Glutamatergic neuron (in vitro differentiated cells): ENCODE results near the gene BPI. TPM values are rescaled to one million over a fixed set of nuclear protein-coding genes. Genes with fewer than 3 reads are reported as not detected.

ENCODE experiments used
- DNase-seq: peaks from one replicate; pipeline ENCODE4 v3.0.0; 2022
- H3K27ac Mint-ChIP-seq: one replicate; pipeline ENCODE4 v1.8.0; 2020; ENCODE audit warnings: mild to moderate bottlenecking, mixed read lengths, inconsistent platforms; ENCODE audit not compliant: unreplicated experiment
- H3K27me3 Mint-ChIP-seq: one replicate; pipeline ENCODE4 v1.8.0; 2020; ENCODE audit warnings: mild to moderate bottlenecking, moderate library complexity, mixed read lengths, inconsistent platforms; ENCODE audit not compliant: unreplicated experiment
- H3K36me3 Mint-ChIP-seq: one replicate; pipeline ENCODE4 v1.8.0; 2020; ENCODE audit warnings: mild to moderate bottlenecking, mixed read lengths, inconsistent platforms; ENCODE audit not compliant: unreplicated experiment
- H3K4me1 Mint-ChIP-seq: one replicate; pipeline ENCODE4 v1.8.0; 2020; ENCODE audit warnings: mild to moderate bottlenecking, low read depth, mixed read lengths, inconsistent platforms; ENCODE audit not compliant: unreplicated experiment
- H3K4me3 Mint-ChIP-seq: one replicate; pipeline ENCODE4 v1.8.0; 2020; ENCODE audit warnings: mild to moderate bottlenecking, mixed read lengths, inconsistent platforms; ENCODE audit not compliant: unreplicated experiment
- H3K9me3 Mint-ChIP-seq: one replicate; pipeline ENCODE4 v1.8.0; 2020; ENCODE audit warnings: mild to moderate bottlenecking, moderate library complexity, mixed read lengths, inconsistent platforms; ENCODE audit not compliant: unreplicated experiment
- total RNA-seq: library from RNA; stranded (reverse); fragmentation: NEBNext Ultra II Directional; extraction: Animal tissue kit (Norgen Biotek cat#: 25700); gene quantifications from one replicate; pipeline ENCODE4 v1.2.1, GENCODE V29; 2021; ENCODE audit not compliant: unreplicated experiment
- TF ChIP-seq, protein P1 (sequence below): fragments of 200-600 bp; sonication (generic); IDR thresholded peaks from one replicate; pipeline ENCODE4 v1.5.0; 2021; ENCODE audit not compliant: partially characterized antibody, unreplicated experiment

Gene BPI
- total RNA-seq, 1 donor from 2014 or later: not detected

DNA sequence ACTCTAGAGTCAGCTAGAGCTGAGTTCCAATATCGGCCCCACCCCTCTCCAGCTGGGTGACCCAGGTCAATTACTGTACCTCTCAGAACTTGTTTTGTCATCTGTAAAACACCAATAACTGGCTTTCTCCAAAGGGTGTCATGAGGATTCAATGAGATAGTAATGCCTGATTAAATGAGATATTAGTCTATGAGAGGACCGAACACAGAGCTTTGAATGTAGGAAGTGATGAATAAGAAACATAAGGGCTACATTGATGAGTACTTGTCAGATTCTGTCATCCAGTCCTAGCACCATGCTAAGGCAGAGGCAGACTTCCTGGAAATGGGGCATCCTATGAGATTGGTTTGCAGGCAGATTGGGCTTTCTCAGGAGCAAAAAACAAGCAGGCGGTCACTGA, 20.2 kb downstream of the BPI start:
- Mint-ChIP-seq H3K36me3 (no peaks in the 10 kb centered on the region), H3K27ac (no peak overlapping the region), H3K9me3 (no peaks in the 10 kb centered on the region)

GRCh38 chr20:38325167-38325566, 21.2 kb downstream of the BPI start:
- H3K9me3 Mint-ChIP-seq: no peaks in the 10 kb centered on the region

More for the DNA sequence above, 20.2 kb downstream of the BPI start:
- no peaks in the 10 kb centered on the region for H3K4me1 Mint-ChIP-seq
- TF ChIP-seq, protein P1, sequence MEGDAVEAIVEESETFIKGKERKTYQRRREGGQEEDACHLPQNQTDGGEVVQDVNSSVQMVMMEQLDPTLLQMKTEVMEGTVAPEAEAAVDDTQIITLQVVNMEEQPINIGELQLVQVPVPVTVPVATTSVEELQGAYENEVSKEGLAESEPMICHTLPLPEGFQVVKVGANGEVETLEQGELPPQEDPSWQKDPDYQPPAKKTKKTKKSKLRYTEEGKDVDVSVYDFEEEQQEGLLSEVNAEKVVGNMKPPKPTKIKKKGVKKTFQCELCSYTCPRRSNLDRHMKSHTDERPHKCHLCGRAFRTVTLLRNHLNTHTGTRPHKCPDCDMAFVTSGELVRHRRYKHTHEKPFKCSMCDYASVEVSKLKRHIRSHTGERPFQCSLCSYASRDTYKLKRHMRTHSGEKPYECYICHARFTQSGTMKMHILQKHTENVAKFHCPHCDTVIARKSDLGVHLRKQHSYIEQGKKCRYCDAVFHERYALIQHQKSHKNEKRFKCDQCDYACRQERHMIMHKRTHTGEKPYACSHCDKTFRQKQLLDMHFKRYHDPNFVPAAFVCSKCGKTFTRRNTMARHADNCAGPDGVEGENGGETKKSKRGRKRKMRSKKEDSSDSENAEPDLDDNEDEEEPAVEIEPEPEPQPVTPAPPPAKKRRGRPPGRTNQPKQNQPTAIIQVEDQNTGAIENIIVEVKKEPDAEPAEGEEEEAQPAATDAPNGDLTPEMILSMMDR: no peak
- no peak for DNase-seq
- no peak overlapping the region for H3K4me3 Mint-ChIP-seq
- peaks cover 6% of the 10 kb centered on the region for H3K27me3 Mint-ChIP-seq

DNA sequence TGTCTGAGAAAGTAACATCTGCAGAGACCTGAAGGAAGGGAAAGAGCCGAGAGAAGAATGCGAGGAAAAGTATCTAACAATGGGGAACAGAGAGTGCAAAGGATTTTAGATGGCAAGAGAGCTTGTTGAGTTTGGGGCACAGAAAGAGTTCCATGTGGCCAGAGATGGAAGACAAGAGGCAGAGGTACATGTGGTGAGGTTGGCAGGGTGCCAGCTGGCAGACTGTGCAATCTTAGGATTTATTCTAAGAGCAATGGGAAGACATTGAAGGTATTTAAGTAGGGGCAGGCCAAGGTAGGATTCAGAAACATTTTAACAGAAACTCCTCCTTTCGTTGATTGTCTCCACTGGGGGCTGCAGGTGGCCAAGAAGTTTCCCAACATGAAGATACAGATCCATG, 21.9 kb downstream of the BPI start:
- TF ChIP-seq, protein P1: no peak
- H3K4me1 Mint-ChIP-seq: no peaks in the 10 kb centered on the region
- no peaks in the 10 kb centered on the region for H3K9me3 Mint-ChIP-seq
- H3K4me3 Mint-ChIP-seq: no peak overlapping the region
- no peak overlapping the region for H3K27ac Mint-ChIP-seq
- DNase-seq: no peak
- no peaks in the 10 kb centered on the region for H3K36me3 Mint-ChIP-seq
- peaks cover 2% of the 10 kb centered on the region for H3K27me3 Mint-ChIP-seq

More at GRCh38 chr20:38325167-38325566, 21.2 kb downstream of the BPI start:
- no peaks in the 10 kb centered on the region for H3K36me3 Mint-ChIP-seq
- H3K4me1 Mint-ChIP-seq: no peaks in the 10 kb centered on the region
- TF ChIP-seq, protein P1: no peak
- H3K27me3 Mint-ChIP-seq: peaks cover 6% of the 10 kb centered on the region
- H3K4me3 Mint-ChIP-seq: no peak overlapping the region
- H3K27ac Mint-ChIP-seq: no peak overlapping the region
- DNase-seq: no peak

- no peak for DNase-seq
- H3K9me3 Mint-ChIP-seq: no peaks in the 10 kb centered on the region
- H3K36me3 Mint-ChIP-seq: no peaks in the 10 kb centered on the region
- TF ChIP-seq, protein P1: no peak
- no peaks in the 10 kb centered on the region for H3K4me1 Mint-ChIP-seq
- H3K27ac Mint-ChIP-seq: no peak overlapping the region
- no peak overlapping the region for H3K4me3 Mint-ChIP-seq
- peaks cover 2% of the 10 kb centered on the region for H3K27me3 Mint-ChIP-seq
These were observed 22.4 kb downstream of the BPI start for GRCh38 chr20:38326309-38326708.

DNA sequence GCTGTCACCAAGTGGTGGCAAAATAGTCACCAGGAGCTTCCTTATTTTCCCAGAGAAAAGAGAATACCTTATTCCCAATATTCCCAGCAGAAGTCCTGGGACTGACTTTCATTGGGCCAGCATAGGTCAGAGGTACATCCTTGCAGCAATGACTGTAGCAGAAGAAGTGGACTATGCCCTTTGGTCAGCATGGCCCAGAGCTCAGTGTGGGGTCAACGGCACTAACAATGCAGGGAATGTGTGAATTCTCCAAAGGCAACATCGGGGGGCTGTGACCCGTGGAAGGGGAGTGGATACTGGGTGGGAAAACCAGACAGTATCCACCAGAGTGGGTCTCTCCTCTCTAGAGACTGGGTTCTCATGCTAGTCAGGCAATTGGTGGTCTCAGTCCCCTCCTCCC, 26.7 kb downstream of the BPI start:
- H3K4me3 Mint-ChIP-seq: no peak overlapping the region
- TF ChIP-seq, protein P1: no peak
- H3K27me3 Mint-ChIP-seq: peaks cover 5% of the 10 kb centered on the region
- no peak for DNase-seq
- peaks cover 3% of the 10 kb centered on the region for H3K9me3 Mint-ChIP-seq
- H3K4me1 Mint-ChIP-seq: no peaks in the 10 kb centered on the region
- no peaks in the 10 kb centered on the region for H3K36me3 Mint-ChIP-seq
- H3K27ac Mint-ChIP-seq: no peak overlapping the region
